Activated naive CD8-positive, alpha-beta T cell treated with anti-CD3 and anti-CD28 coated beads, Interleukin-2, amount 50 U/mL, for 24 hours (primary cell): ENCODE measurements around the gene SORL1.
A peak's percentile ranks its signal among the peaks of the same experiment; 100 is the strongest.

ENCODE experiments used
- ATAC-seq: fragments of 150-1000 bp; cut with Tn5 transposase; one replicate; pipeline ENCODE4 v1.10.0; 2021
- DNase-seq: peaks from one replicate; pipeline ENCODE4 v3.0.0; 2021
- H3K27ac Mint-ChIP-seq: one replicate; pipeline ENCODE4 v1.8.0; 2021; ENCODE audit warnings: mild to moderate bottlenecking, mixed read lengths
- H3K27me3 Mint-ChIP-seq: one replicate; pipeline ENCODE4 v1.8.0; 2021; ENCODE audit warnings: mixed read lengths
- H3K36me3 Mint-ChIP-seq: one replicate; pipeline ENCODE4 v1.8.0; 2021; ENCODE audit warnings: low read depth, mixed read lengths
- H3K4me1 Mint-ChIP-seq: one replicate; pipeline ENCODE4 v1.8.0; 2021; ENCODE audit warnings: mixed read lengths
- H3K4me3 Mint-ChIP-seq: one replicate; pipeline ENCODE4 v1.8.0; 2021; ENCODE audit warnings: mild to moderate bottlenecking, moderate library complexity, mixed read lengths
- H3K9me3 Mint-ChIP-seq: one replicate; pipeline ENCODE4 v1.8.0; 2021; ENCODE audit warnings: mixed read lengths

SORL1 gene

GRCh38 chr11:121580154-121580553 is 128.0 kb downstream of the SORL1 start:
- peak overlapping the region; percentile 4 for H3K27ac Mint-ChIP-seq
- H3K9me3 Mint-ChIP-seq = peaks cover 6% of the 10 kb centered on the region
- ATAC-seq (no peak), DNase-seq (no peak)
- H3K27me3 Mint-ChIP-seq = no peaks in the 10 kb centered on the region
- H3K4me1 Mint-ChIP-seq = peaks cover 39% of the 10 kb centered on the region
- peaks cover 57% of the 10 kb centered on the region for H3K36me3 Mint-ChIP-seq
- no peak overlapping the region for H3K4me3 Mint-ChIP-seq

- H3K36me3 Mint-ChIP-seq = peaks cover 56% of the 10 kb centered on the region
- DNase-seq (no peak), ATAC-seq (no peak)
- H3K4me1 Mint-ChIP-seq = peaks cover 30% of the 10 kb centered on the region
- H3K9me3 Mint-ChIP-seq = peaks cover 6% of the 10 kb centered on the region
- no peak overlapping the region for H3K4me3 Mint-ChIP-seq
- H3K27me3 Mint-ChIP-seq = no peaks in the 10 kb centered on the region
- no peak overlapping the region for H3K27ac Mint-ChIP-seq
Observed at GRCh38 chr11:121581607-121582006, 129.5 kb downstream of the SORL1 start.

- Mint-ChIP-seq H3K4me3 (no peak overlapping the region), H3K4me1 (peaks cover 28% of the 10 kb centered on the region), H3K36me3 (peaks cover 52% of the 10 kb centered on the region), H3K27me3 (no peaks in the 10 kb centered on the region), H3K9me3 (peaks cover 6% of the 10 kb centered on the region), H3K27ac (peak overlapping the region; percentile 80)
- peak; percentile 49 for ATAC-seq
- no peak for DNase-seq
Observed at GRCh38 chr11:121582296-121582695, 130.2 kb downstream of the SORL1 start.

- Mint-ChIP-seq H3K27ac (peak overlapping the region; percentile 41), H3K27me3 (no peaks in the 10 kb centered on the region), H3K4me3 (no peak overlapping the region), H3K9me3 (peaks cover 6% of the 10 kb centered on the region), H3K4me1 (peaks cover 25% of the 10 kb centered on the region), H3K36me3 (peaks cover 39% of the 10 kb centered on the region)
- ATAC-seq (no peak), DNase-seq (no peak)
Observed at GRCh38 chr11:121583825-121584224, 131.7 kb downstream of the SORL1 start.

- Mint-ChIP-seq H3K27ac (no peak overlapping the region), H3K4me1 (peaks cover 46% of the 10 kb centered on the region), H3K9me3 (no peaks in the 10 kb centered on the region), H3K27me3 (no peaks in the 10 kb centered on the region), H3K36me3 (peaks cover 17% of the 10 kb centered on the region), H3K4me3 (no peak overlapping the region)
- DNase-seq (no peak), ATAC-seq (no peak)
Observed at GRCh38 chr11:121586750-121587149, 134.6 kb downstream of the SORL1 start.

GRCh38 chr11:121587182-121587581 is 135.1 kb downstream of the SORL1 start:
- no peaks in the 10 kb centered on the region for H3K9me3 Mint-ChIP-seq
- H3K36me3 Mint-ChIP-seq = peaks cover 17% of the 10 kb centered on the region
- H3K27ac Mint-ChIP-seq = no peak overlapping the region
- ATAC-seq = no peak
- H3K4me1 Mint-ChIP-seq = peaks cover 41% of the 10 kb centered on the region
- DNase-seq = no peak
- H3K27me3 Mint-ChIP-seq = no peaks in the 10 kb centered on the region
- no peak overlapping the region for H3K4me3 Mint-ChIP-seq

GRCh38 chr11:121588747-121589146 is 136.6 kb downstream of the SORL1 start:
- no peaks in the 10 kb centered on the region for H3K27me3 Mint-ChIP-seq
- ATAC-seq = no peak
- peak overlapping the region; percentile 59 for H3K27ac Mint-ChIP-seq
- peaks cover 29% of the 10 kb centered on the region for H3K4me1 Mint-ChIP-seq
- H3K4me3 Mint-ChIP-seq = no peak overlapping the region
- no peak for DNase-seq
- H3K36me3 Mint-ChIP-seq = peaks cover 24% of the 10 kb centered on the region
- H3K9me3 Mint-ChIP-seq = no peaks in the 10 kb centered on the region

- peak; percentile 86 for ATAC-seq
- no peak overlapping the region for H3K4me3 Mint-ChIP-seq
- no peaks in the 10 kb centered on the region for H3K9me3 Mint-ChIP-seq
- peaks cover 27% of the 10 kb centered on the region for H3K4me1 Mint-ChIP-seq
- H3K36me3 Mint-ChIP-seq = peaks cover 26% of the 10 kb centered on the region
- peak overlapping the region; percentile 77 for H3K27ac Mint-ChIP-seq
- no peaks in the 10 kb centered on the region for H3K27me3 Mint-ChIP-seq
- DNase-seq = peak; percentile 24
Observed at GRCh38 chr11:121589946-121590537, 137.9 kb downstream of the SORL1 start.

- Mint-ChIP-seq H3K36me3 (peaks cover 26% of the 10 kb centered on the region), H3K27ac (peak overlapping the region; percentile 77), H3K4me1 (peaks cover 27% of the 10 kb centered on the region), H3K9me3 (no peaks in the 10 kb centered on the region), H3K4me3 (no peak overlapping the region), H3K27me3 (no peaks in the 10 kb centered on the region)
- DNase-seq (no peak), ATAC-seq (no peak)
Observed at GRCh38 chr11:121590772-121591404, 138.8 kb downstream of the SORL1 start.

GRCh38 chr11:121591405-121592033 is 139.4 kb downstream of the SORL1 start:
- Mint-ChIP-seq H3K4me1 (peaks cover 27% of the 10 kb centered on the region), H3K27ac (no peak overlapping the region), H3K9me3 (no peaks in the 10 kb centered on the region), H3K4me3 (no peak overlapping the region), H3K36me3 (peaks cover 25% of the 10 kb centered on the region), H3K27me3 (no peaks in the 10 kb centered on the region)
- DNase-seq (peak; percentile 74), ATAC-seq (peak; percentile 60)

- Mint-ChIP-seq H3K27me3 (no peaks in the 10 kb centered on the region), H3K4me3 (no peak overlapping the region), H3K36me3 (peaks cover 27% of the 10 kb centered on the region), H3K4me1 (peaks cover 27% of the 10 kb centered on the region), H3K9me3 (no peaks in the 10 kb centered on the region), H3K27ac (no peak overlapping the region)
- ATAC-seq (no peak), DNase-seq (no peak)
Observed at GRCh38 chr11:121592708-121593107, 140.6 kb downstream of the SORL1 start.

- ATAC-seq (no peak), DNase-seq (no peak)
- H3K36me3 Mint-ChIP-seq = peaks cover 37% of the 10 kb centered on the region
- no peaks in the 10 kb centered on the region for H3K9me3 Mint-ChIP-seq
- peaks cover 10% of the 10 kb centered on the region for H3K4me1 Mint-ChIP-seq
- H3K27me3 Mint-ChIP-seq = no peaks in the 10 kb centered on the region
- no peak overlapping the region for H3K4me3 Mint-ChIP-seq
- H3K27ac Mint-ChIP-seq = peak overlapping the region; percentile 17
Observed at GRCh38 chr11:121595717-121596161, 143.6 kb downstream of the SORL1 start.

GRCh38 chr11:121596195-121597155 is 144.4 kb downstream of the SORL1 start:
- peaks cover 35% of the 10 kb centered on the region for H3K36me3 Mint-ChIP-seq
- ATAC-seq (no peak), DNase-seq (no peak)
- no peaks in the 10 kb centered on the region for H3K27me3 Mint-ChIP-seq
- no peaks in the 10 kb centered on the region for H3K9me3 Mint-ChIP-seq
- peaks cover 3% of the 10 kb centered on the region for H3K4me1 Mint-ChIP-seq
- no peak overlapping the region for H3K4me3 Mint-ChIP-seq
- peak overlapping the region; percentile 17 for H3K27ac Mint-ChIP-seq

GRCh38 chr11:121603316-121603715 is 151.2 kb downstream of the SORL1 start:
- DNase-seq = no peak
- Mint-ChIP-seq H3K4me1 (no peaks in the 10 kb centered on the region), H3K4me3 (no peak overlapping the region), H3K27me3 (no peaks in the 10 kb centered on the region), H3K9me3 (no peaks in the 10 kb centered on the region), H3K27ac (no peak overlapping the region), H3K36me3 (peaks cover 22% of the 10 kb centered on the region)
- no peak for ATAC-seq
